Stimulated activated effector memory CD8-positive, alpha-beta T cell treated with anti-CD3 and anti-CD28 coated beads, Interleukin-12 subunit alpha, Interleukin-12 subunit beta, amount 100 ng/mL, for 72 hours (primary cell): ENCODE results near the gene GRIPAP1.
"Not testable (repeated sequence)": the region's sequence is repeated elsewhere in the genome, so short reads cannot be mapped to it uniquely, and the experiment has no call there.

Source experiments
- ATAC-seq: fragments of 150-1000 bp; cut with Tn5 transposase; 2 replicates; pipeline ENCODE4 v1.10.0; 2021
- DNase-seq, 2 donors: peaks; one replicate each; pipeline ENCODE4 v3.0.0; 2021 to 2022; ENCODE audit warnings: low spot score in 2 of 2
- H3K27ac Mint-ChIP-seq: one replicate; pipeline ENCODE4 v1.8.0; 2022; ENCODE audit warnings: mild to moderate bottlenecking, mixed read lengths
- H3K36me3 Mint-ChIP-seq: one replicate; pipeline ENCODE4 v1.8.0; 2022; ENCODE audit warnings: mild to moderate bottlenecking, mixed read lengths
- H3K4me1 Mint-ChIP-seq: one replicate; pipeline ENCODE4 v1.8.0; 2022; ENCODE audit warnings: mixed read lengths
- H3K4me3 Mint-ChIP-seq: one replicate; pipeline ENCODE4 v1.8.0; 2022; ENCODE audit warnings: mild to moderate bottlenecking, mixed read lengths
- H3K9me3 Mint-ChIP-seq: one replicate; pipeline ENCODE4 v1.8.0; 2022; ENCODE audit warnings: mixed read lengths

Gene GRIPAP1

DNA sequence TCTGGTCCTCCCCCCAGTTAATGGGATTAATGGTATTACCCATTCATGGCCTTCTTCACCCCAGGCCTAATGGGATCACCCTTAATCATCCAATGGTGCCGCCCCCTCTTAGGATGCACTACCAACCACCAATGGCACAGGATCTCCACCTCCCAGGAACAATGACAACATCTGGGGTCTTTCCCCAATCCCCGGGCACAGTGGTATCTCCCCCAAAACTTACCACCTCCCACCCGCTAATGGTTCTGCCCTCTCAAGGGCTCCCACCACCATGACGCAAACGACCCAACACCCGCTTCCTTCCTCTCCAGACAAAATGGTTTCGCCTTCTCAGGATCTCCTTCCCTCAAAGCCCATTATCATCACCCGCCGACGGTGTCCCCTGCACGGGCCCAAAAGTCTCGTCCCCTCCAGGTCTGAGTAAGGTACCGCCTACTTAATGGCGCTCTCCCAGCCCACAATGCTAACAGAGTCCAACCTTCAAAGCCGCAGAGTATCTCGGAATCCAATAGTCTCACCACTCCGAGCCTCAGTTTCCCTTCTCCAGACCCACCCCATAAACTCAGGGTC, 458 bp downstream of the GRIPAP1 start:
- DNase-seq (peak in 1 of 2 donors; percentile 3), ATAC-seq (peak; percentile 71)
- Mint-ChIP-seq H3K36me3 (peaks cover 48% of the 10 kb centered on the region), H3K27ac (peak overlapping the region; percentile 98), H3K4me3 (peak overlapping the region; percentile 90), H3K9me3 (no peaks in the 10 kb centered on the region), H3K4me1 (peaks cover 39% of the 10 kb centered on the region)

DNA sequence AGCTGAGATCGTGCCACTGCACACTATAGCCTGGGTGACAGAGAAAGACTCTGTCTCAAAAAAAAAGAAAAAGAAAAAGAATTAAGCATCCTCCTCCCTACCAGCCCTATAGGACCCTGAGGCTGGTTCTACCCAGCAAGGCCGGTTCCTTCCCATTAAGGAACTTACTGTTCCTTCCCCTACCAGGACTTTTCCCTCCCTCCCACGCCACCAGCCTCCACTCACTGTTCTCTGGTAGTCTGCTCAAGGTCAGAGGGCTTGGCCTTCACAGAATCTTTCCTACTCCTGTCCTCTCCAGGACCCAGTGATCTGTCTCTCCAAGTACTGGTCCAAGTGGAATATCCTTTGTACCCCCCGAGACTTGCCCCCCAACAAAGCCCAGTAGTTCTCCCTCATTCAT, 1.4 kb downstream of the GRIPAP1 start:
- peaks cover 58% of the 10 kb centered on the region for H3K36me3 Mint-ChIP-seq
- no peak overlapping the region for H3K27ac Mint-ChIP-seq
- peaks cover 39% of the 10 kb centered on the region for H3K4me1 Mint-ChIP-seq
- H3K4me3 Mint-ChIP-seq = peak overlapping the region; percentile 90
- DNase-seq (no peak), ATAC-seq (no peak)
- H3K9me3 Mint-ChIP-seq = no peaks in the 10 kb centered on the region

- no peak for ATAC-seq
- no peak for DNase-seq
- Mint-ChIP-seq H3K27ac (no peak overlapping the region), H3K9me3 (no peaks in the 10 kb centered on the region), H3K36me3 (peaks cover 74% of the 10 kb centered on the region), H3K4me3 (no peak overlapping the region), H3K4me1 (peaks cover 45% of the 10 kb centered on the region)
Measured at GRCh38 chrX:48999030-48999429, 3.0 kb downstream of the GRIPAP1 start.

DNA sequence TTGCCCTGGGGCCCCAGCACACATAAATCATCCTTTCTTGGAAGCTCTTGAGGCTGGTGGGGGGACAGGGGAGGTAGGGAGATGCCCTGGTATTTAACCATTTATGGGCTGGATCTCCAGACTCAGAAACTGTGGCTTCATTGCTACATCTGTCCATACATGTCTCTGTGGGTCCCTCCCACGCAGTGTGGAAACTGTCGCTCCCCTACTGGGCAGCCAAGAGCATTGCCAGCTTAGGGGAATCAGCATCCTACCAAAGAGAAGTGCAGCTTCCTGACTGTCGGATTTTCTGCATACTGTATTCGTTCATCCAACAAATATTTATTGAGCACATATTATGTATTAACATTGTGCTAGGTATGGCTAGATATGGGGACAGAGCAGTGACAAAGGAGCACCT, 3.7 kb downstream of the GRIPAP1 start:
- DNase-seq (no peak), ATAC-seq (no peak)
- Mint-ChIP-seq H3K9me3 (no peaks in the 10 kb centered on the region), H3K36me3 (peaks cover 81% of the 10 kb centered on the region), H3K4me1 (peaks cover 45% of the 10 kb centered on the region), H3K27ac (no peak overlapping the region), H3K4me3 (no peak overlapping the region)

DNA sequence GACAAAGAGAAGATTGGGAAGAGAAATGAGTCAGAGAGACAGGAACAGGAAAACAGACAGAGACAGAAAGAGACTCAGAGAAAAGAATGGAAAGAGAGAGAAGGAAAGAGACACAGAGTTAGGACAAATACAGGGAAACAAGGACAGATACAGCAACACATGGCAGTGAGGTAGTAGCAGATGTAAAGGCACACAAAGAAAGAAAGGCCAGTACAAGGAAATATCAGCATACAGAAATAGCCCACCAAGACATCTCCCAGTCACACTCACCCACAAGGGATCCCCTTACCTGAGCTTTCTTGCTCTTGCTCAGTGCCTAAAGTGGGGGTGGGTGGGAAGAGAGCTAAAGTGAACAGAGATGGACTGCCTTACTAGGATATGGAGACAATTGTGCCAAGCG, 4.2 kb downstream of the GRIPAP1 start:
- DNase-seq = no peak
- no peaks in the 10 kb centered on the region for H3K9me3 Mint-ChIP-seq
- ATAC-seq = no peak
- no peak overlapping the region for H3K27ac Mint-ChIP-seq
- H3K36me3 Mint-ChIP-seq = peaks cover 86% of the 10 kb centered on the region
- H3K4me3 Mint-ChIP-seq = no peak overlapping the region
- H3K4me1 Mint-ChIP-seq = peaks cover 45% of the 10 kb centered on the region

GRCh38 chrX:48997455-48997854, 4.6 kb downstream of the GRIPAP1 start:
- Mint-ChIP-seq H3K9me3 (no peaks in the 10 kb centered on the region), H3K27ac (no peak overlapping the region), H3K4me1 (peaks cover 45% of the 10 kb centered on the region), H3K36me3 (peaks cover 86% of the 10 kb centered on the region), H3K4me3 (peak overlapping the region; percentile 5)
- no peak for ATAC-seq
- DNase-seq = no peak

DNA sequence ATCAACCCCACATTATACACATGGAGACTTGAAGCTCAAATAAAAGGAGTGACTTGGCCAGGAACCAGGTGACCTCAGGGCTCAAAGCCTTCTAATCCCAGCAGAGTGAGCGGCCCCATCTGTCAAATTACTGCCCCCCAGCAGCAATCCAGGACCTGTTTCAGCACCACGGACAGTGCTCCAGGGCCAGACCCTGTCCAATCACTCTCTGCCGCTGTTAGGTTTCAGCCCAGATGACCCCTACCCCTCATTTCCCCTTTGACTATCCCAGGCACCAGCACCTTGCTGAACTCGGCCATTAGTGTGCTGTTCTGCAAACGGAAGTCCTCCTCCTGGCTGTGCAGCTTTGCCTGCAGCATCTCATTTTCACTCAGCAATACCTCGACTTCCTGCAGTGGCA, 5.1 kb downstream of the GRIPAP1 start:
- ATAC-seq (no peak), DNase-seq (no peak)
- peak overlapping the region; percentile 5 for H3K4me3 Mint-ChIP-seq
- no peaks in the 10 kb centered on the region for H3K9me3 Mint-ChIP-seq
- H3K36me3 Mint-ChIP-seq = peaks cover 86% of the 10 kb centered on the region
- peaks cover 45% of the 10 kb centered on the region for H3K4me1 Mint-ChIP-seq
- H3K27ac Mint-ChIP-seq = no peak overlapping the region

- H3K4me1 Mint-ChIP-seq = peaks cover 9% of the 10 kb centered on the region
- H3K36me3 Mint-ChIP-seq = peaks cover 95% of the 10 kb centered on the region
- no peak overlapping the region for H3K27ac Mint-ChIP-seq
- ATAC-seq = no peak
- no peaks in the 10 kb centered on the region for H3K9me3 Mint-ChIP-seq
- H3K4me3 Mint-ChIP-seq = no peak overlapping the region
- no peak for DNase-seq
Measured at GRCh38 chrX:48992341-48992740, 9.7 kb downstream of the GRIPAP1 start.

DNA sequence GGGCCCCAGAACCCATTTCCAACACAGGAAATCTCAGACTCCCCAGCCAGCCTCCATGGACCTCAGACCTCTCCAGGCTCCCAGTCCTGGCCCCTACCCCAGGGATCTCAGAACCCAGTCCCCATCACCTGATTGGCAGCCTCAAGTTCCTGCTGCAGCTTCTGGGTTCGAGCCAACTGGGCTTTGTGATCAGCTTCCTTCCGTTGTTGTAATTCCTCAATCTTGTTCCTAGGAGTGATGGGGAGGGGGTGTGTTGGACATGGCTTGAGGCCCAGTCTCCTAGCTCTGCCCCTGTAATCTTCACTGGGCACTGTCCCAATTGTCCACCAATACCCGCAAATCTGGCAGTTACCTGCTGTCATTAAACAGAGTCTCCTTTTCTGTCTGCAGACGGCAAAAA, 12.6 kb downstream of the GRIPAP1 start:
- ATAC-seq (no peak), DNase-seq (no peak)
- Mint-ChIP-seq H3K4me3 (no peak overlapping the region), H3K9me3 (no peaks in the 10 kb centered on the region), H3K36me3 (peaks cover 95% of the 10 kb centered on the region), H3K4me1 (no peaks in the 10 kb centered on the region), H3K27ac (peak overlapping the region; percentile 37)

- Mint-ChIP-seq H3K4me3 (no peak overlapping the region), H3K4me1 (no peaks in the 10 kb centered on the region), H3K9me3 (no peaks in the 10 kb centered on the region), H3K36me3 (peaks cover 96% of the 10 kb centered on the region), H3K27ac (peak overlapping the region; percentile 72)
- ATAC-seq = no peak
- DNase-seq = no peak
Measured at GRCh38 chrX:48983896-48984295, 18.2 kb downstream of the GRIPAP1 start.

DNA sequence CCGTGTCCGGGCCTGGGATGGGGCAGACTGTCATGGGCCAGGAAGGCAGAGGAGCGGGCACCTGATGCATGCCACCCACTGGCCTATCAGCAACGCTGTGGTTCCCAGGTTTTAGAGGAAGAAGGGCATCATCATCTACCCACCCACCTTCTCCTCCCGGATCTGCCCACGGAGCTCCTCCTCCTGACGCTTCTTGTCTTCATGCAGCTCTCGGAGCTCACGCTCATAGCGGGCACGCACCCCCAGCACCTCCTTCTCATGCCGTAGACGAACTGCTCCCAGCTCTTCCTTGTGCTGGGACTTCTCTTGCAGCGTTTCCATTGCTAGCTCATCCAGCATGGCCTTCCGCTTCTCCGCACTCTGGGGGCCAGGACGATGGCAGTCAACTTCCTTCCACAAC, 19.0 kb downstream of the GRIPAP1 start:
- Mint-ChIP-seq H3K4me3 (no peak overlapping the region), H3K4me1 (no peaks in the 10 kb centered on the region), H3K36me3 (peaks cover 96% of the 10 kb centered on the region), H3K9me3 (no peaks in the 10 kb centered on the region), H3K27ac (peak overlapping the region; percentile 72)
- ATAC-seq = no peak
- no peak for DNase-seq

DNA sequence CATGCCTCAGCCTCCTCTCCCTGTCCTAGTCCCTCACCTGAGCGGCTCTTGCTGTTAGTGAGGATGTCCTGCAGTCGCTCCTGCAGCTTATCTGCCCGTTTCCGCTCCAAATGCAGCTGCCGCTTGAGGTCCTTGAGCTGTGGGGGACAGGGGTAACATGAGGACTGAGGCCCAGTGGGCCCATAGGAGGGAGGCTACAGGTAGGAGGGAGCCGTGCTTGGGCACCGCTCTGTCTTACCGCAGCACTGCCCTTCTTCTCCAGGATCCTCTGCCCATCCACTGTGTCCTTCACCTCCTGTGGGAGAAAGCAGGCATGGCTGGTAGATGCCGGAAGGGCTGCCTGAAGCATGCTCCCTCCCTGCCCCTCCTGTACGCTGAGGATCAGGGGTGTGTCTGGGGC, 20.9 kb downstream of the GRIPAP1 start:
- peaks cover 96% of the 10 kb centered on the region for H3K36me3 Mint-ChIP-seq
- no peaks in the 10 kb centered on the region for H3K9me3 Mint-ChIP-seq
- H3K4me3 Mint-ChIP-seq = no peak overlapping the region
- ATAC-seq (no peak), DNase-seq (no peak)
- H3K4me1 Mint-ChIP-seq = no peaks in the 10 kb centered on the region
- peak overlapping the region; percentile 53 for H3K27ac Mint-ChIP-seq

DNA sequence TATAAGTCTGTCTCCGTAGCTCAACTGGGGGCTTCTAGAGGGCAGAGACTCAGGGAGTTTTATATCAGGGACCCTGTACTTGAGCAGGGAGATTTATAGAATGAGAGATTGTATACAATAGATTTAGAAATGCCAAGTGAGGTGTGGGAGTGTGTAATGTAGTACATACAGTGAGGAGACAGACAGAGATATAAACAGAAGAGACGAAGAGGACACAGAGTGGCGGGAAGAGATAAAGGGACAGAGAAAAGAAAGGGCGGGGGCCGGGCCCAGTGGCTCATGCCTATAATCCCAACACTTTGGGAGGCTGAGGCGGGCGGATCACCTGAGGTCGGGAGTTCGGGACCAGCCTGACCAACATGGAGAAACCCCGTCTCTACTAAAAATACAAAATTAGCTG, 21.7 kb downstream of the GRIPAP1 start:
- not testable (repeated sequence) for H3K9me3 Mint-ChIP-seq
- peaks cover 96% of the 10 kb centered on the region for H3K36me3 Mint-ChIP-seq

DNA sequence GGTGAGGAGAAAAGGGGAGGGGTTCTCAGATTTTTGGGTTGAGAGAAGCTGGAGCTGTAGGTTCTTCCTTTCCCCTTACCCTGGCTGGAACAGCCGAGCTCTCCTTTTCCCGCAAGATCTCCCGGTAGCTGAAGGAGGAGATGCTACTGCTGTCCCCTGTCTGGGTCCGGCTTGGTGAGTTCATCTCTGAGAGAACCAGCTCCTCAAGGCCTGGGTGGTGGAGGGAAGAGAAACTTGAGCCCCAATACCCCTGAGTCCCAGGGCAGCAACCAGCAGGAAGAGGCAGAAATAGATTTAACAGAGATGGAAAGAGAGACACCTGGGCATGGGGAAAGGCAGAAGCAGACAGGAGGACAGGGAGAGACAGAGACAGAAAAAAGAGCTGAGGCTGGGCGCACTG, 23.8 kb downstream of the GRIPAP1 start:
- H3K4me1 Mint-ChIP-seq = peaks cover 3% of the 10 kb centered on the region
- no peak overlapping the region for H3K4me3 Mint-ChIP-seq
- no peak for DNase-seq
- peaks cover 82% of the 10 kb centered on the region for H3K36me3 Mint-ChIP-seq
- H3K27ac Mint-ChIP-seq = peak overlapping the region; percentile 37
- H3K9me3 Mint-ChIP-seq = no peaks in the 10 kb centered on the region
- ATAC-seq = no peak

More for the DNA sequence above, 21.7 kb downstream of the GRIPAP1 start:
- not testable (repeated sequence) for ATAC-seq, DNase-seq, H3K4me1 Mint-ChIP-seq, H3K4me3 Mint-ChIP-seq
- H3K27ac Mint-ChIP-seq = peak overlapping the region; percentile 53

GRCh38 chrX:48976086-48976485, 26.0 kb downstream of the GRIPAP1 start:
- no peak for DNase-seq
- Mint-ChIP-seq H3K27ac (no peak overlapping the region), H3K36me3 (peaks cover 65% of the 10 kb centered on the region), H3K9me3 (no peaks in the 10 kb centered on the region), H3K4me3 (no peak overlapping the region), H3K4me1 (peaks cover 18% of the 10 kb centered on the region)
- ATAC-seq = no peak

- Mint-ChIP-seq H3K36me3 (peaks cover 61% of the 10 kb centered on the region), H3K4me3 (no peak overlapping the region), H3K4me1 (peaks cover 22% of the 10 kb centered on the region), H3K27ac (peak overlapping the region; percentile 8), H3K9me3 (no peaks in the 10 kb centered on the region)
- no peak for ATAC-seq
- DNase-seq = no peak
Measured at GRCh38 chrX:48975541-48975940, 26.5 kb downstream of the GRIPAP1 start.

DNA sequence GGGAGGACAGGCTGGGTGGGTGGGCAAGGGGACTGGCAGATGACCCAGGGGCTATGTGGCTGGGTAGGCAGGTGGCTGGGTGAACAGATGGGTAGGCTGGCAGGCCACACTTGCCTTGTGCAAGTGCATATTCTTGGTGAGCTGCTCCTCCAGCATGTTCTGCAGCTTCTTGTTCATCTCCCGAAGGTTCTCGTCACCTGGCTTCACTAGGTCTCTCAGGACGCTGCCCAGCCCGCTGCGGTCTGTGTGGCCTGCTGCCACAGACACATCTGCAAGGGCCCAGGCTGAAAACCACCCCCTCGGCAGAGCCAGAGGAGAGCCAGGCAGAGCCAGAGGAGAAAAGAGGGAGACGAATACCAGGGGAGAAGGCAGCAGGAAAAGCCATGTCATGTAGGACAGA, 27.0 kb downstream of the GRIPAP1 start:
- ATAC-seq = no peak
- no peaks in the 10 kb centered on the region for H3K9me3 Mint-ChIP-seq
- no peak overlapping the region for H3K4me3 Mint-ChIP-seq
- DNase-seq = no peak
- H3K4me1 Mint-ChIP-seq = peaks cover 25% of the 10 kb centered on the region
- H3K27ac Mint-ChIP-seq = peak overlapping the region; percentile 8
- H3K36me3 Mint-ChIP-seq = peaks cover 61% of the 10 kb centered on the region
